Esophagus squamous epithelium (tissue), 4 donors: ENCODE data around the gene HSPA12A.

Experiments used
- POLR2A ChIP-seq, 4 donors: fragments of 450-650 bp; IDR thresholded peaks; one replicate each; pipeline ENCODE4 v1.6.1; 2017; ENCODE audit warnings: antibody characterized with exemption in 4 of 4, mild to moderate bottlenecking in 4 of 4, moderate library complexity in 3 of 4
- TF ChIP-seq, protein P1 (sequence below), 6 experiments: fragments of 450-650 bp in 4 of 6; fragments of 200-600 bp in 2 of 6; sonication (generic) in 2 of 6; IDR thresholded peaks; one replicate each; pipeline ENCODE4 v1.5.1; 2016 to 2019; ENCODE audit warnings: antibody characterized with exemption in 6 of 6, mild to moderate bottlenecking in 4 of 6, moderate library complexity in 4 of 6

- TF ChIP-seq, protein P1, sequence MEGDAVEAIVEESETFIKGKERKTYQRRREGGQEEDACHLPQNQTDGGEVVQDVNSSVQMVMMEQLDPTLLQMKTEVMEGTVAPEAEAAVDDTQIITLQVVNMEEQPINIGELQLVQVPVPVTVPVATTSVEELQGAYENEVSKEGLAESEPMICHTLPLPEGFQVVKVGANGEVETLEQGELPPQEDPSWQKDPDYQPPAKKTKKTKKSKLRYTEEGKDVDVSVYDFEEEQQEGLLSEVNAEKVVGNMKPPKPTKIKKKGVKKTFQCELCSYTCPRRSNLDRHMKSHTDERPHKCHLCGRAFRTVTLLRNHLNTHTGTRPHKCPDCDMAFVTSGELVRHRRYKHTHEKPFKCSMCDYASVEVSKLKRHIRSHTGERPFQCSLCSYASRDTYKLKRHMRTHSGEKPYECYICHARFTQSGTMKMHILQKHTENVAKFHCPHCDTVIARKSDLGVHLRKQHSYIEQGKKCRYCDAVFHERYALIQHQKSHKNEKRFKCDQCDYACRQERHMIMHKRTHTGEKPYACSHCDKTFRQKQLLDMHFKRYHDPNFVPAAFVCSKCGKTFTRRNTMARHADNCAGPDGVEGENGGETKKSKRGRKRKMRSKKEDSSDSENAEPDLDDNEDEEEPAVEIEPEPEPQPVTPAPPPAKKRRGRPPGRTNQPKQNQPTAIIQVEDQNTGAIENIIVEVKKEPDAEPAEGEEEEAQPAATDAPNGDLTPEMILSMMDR (IDR thresholded peaks at IDR 0.05) = no peak
- no peak for TF ChIP-seq POLR2A (IDR thresholded peaks at IDR 0.05)
Measured at GRCh38 chr10:116626815-116627214, 115.6 kb downstream of the HSPA12A start.
